ENCODE data around the gene PRMT9.

DNA sequence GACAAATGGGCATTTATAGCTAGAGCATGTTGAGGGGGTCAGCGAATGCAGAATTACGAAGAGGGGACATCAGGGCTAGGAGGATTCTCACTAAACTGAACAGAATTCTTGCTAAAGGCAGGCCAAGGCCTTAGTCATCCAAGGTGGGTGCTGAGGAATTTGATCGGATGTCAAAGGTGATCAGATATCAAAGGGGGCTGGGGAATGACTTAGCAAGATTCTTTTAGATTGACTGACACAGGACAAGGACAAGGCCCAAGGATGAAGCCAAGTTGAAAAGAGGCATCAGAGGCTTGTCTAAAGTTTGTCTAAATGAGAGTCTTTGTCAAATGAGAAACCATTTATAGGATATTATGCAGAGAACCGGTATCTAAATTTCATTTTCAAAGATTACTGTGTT is 57.1 kb downstream of the PRMT9 start:
- TF ChIP-seq POLR2A (IDR thresholded peaks at IDR 0.05; ENCODE audit: low read length) (no peak), GATA1 (IDR thresholded peaks at IDR 0.05; ENCODE audit: low read depth, low read length) (no peak)
